Measurements from ENCODE around the gene PAX5.

The PAX5 gene

DNA sequence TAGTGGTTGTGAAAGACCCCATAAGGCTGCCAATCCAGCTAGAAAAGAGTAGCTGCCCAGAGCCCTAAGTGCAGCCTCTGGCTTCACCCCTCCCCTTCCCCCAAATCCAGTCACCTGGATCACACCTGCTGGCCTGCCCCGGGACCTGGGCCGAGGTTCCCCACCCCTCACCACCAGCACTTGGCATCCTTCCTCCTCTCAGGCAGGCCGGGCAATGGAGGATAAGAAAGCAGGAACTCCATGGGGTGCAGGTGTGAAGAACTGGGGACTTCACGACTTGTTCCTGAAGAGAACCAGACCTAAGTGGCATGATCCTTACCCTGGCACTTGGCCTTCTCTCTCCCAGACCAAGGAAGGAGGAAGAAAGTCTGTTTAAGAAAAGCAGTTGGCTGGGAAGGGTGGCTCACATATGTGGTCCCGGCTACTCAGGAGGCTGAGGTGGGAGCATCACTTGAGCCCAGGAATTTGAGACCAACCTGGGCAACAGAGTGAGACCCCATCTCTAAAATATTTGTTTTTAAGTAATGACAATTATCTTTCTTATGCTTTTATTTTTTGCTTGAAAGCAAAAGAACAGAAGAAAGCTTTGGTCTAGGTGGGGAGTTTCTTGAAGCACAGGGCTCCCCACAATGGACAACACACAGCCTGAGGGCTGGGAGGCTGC lies 131.1 kb downstream of the PAX5 start:
- TF ChIP-seq, protein P1, sequence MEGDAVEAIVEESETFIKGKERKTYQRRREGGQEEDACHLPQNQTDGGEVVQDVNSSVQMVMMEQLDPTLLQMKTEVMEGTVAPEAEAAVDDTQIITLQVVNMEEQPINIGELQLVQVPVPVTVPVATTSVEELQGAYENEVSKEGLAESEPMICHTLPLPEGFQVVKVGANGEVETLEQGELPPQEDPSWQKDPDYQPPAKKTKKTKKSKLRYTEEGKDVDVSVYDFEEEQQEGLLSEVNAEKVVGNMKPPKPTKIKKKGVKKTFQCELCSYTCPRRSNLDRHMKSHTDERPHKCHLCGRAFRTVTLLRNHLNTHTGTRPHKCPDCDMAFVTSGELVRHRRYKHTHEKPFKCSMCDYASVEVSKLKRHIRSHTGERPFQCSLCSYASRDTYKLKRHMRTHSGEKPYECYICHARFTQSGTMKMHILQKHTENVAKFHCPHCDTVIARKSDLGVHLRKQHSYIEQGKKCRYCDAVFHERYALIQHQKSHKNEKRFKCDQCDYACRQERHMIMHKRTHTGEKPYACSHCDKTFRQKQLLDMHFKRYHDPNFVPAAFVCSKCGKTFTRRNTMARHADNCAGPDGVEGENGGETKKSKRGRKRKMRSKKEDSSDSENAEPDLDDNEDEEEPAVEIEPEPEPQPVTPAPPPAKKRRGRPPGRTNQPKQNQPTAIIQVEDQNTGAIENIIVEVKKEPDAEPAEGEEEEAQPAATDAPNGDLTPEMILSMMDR (IDR thresholded peaks at IDR 0.05; ENCODE audit: extremely low read depth, missing control alignments) = no peak
- no peak for DNase-seq (ENCODE audit: low spot score)

DNA sequence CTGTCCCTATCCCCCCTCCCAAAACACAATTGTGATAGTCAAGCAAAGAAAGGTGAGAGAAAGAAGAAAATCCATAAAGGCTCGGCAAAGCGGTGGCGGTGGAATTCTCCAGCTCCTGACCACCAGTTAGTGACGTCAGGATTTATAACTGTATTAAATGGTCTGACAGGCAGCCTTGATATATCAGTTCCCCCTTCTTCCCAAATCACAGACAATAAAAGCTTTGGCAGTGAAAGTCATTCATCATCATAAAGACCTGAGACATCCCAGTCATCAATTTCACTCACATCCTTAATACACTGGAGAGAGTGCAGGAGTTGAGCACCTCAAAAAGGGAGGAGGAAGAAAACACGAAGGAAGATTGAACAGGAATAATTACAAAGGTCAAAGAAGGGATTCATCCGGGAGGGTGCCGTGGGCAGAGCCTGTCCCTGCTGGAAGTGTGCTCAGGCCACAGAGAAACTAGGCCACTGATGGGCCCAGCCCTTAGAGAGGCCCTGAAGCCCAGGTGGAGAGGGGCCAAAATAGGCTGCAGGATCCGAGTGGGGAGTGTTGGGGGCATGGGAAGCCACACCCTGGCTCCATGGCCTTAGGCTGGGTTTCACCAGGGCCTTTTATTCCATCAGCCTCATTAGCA lies 131.9 kb downstream of the PAX5 start:
- TF ChIP-seq, protein P1 (IDR thresholded peaks at IDR 0.05; ENCODE audit: extremely low read depth, missing control alignments) = no peak
- DNase-seq (ENCODE audit: low spot score) = no peak

DNA sequence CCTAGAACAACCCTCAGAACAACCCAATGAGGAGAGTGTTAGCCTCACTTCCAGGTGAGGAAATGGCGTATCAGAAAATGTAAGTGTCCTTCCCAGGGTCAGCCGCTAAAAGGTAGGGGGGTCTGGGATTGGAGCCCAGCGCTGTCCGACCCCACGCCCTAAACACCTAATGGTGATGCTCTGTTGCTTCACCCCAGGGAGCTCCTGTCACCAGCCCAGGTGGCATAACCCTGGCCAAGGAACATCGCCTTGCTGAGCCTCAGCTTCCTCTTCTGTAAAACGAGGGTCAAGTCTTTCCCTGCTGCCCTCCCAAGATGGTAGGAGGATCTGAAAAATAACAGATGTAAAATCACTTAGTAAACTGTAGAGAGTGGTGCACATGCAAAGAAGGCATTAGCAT lies 132.5 kb downstream of the PAX5 start:
- no peak for DNase-seq (ENCODE audit: low spot score)
- TF ChIP-seq, protein P1 (IDR thresholded peaks at IDR 0.05; ENCODE audit: extremely low read depth, missing control alignments) = no peak

DNA sequence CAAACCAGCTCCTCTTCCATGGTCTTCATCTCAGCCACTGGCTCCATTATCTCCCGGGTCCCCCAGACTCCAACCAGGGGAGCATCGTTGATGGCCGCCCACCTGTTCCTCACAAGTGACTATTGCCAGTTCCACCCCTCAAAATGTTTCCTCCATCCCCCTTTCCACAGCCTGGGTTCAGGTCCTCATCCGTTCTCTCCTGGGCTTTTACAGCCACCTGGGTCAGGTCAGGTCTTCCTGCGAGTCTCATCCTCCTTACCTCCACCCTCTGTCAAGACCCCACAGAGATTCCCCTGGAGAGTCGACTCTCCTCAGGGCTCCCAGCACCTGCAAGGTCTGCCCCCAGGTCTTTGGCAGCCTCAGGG lies 133.2 kb downstream of the PAX5 start:
- TF ChIP-seq, protein P1 (IDR thresholded peaks at IDR 0.05; ENCODE audit: extremely low read depth, missing control alignments) = no peak
- DNase-seq (ENCODE audit: low spot score) = no peak

DNA sequence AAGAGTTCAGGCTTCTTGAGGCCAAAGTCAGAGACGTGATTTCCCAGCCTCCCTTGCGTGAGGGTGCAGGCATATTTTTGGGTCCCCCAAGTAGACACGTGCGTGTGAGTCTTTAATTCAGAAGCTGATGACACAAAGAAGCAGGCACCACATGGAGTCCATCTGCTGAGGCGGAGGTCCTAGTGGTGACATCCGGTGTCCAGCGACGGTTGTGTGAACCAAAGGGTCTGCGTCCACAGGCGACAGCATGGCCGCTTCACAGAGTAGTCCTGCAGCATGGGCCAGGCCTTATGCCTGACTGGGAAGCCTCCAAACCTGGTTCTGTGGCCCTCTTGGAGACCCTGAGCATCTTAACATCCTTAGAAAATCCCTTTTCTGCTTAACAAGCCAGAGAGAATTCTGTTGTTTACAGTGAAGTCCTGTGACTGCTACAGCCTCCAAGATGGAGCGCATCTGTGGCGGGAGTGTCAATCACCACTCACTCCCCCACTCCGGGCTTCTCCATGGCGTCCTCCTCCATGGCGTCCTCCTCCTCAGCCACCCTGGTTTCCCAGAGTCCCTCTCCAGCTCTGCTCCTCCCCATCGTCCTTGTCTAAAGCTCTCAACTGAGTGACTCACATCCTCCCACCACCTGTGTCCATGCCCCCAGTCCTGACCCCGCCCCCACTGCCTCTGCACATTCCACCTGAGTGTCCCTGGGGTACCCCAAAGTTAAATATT lies 133.8 kb downstream of the PAX5 start:
- TF ChIP-seq, protein P1 (IDR thresholded peaks at IDR 0.05; ENCODE audit: extremely low read depth, missing control alignments) = no peak
- no peak for DNase-seq (ENCODE audit: low spot score)

DNA sequence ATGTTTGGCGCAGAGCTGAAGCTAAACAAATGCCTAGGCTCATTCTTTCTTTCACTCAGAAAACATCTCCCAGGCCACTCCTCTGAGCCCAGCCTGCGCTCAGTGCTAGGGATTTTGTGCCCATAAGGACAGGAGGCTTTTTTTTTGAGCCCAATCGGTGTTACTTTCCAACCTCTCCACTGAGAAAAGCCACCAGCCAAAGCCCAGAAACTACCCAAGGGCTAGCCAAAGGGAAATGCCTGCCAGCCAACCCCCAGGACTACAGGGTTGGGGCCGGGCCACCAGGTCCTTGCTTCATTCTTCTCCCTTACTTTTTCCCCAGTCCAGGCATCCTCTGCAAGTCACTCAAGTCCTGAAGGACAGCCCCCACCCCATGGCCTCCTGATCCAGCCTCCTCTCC lies 134.7 kb downstream of the PAX5 start:
- TF ChIP-seq, protein P1 (IDR thresholded peaks at IDR 0.05; ENCODE audit: extremely low read depth, missing control alignments) = no peak
- DNase-seq (ENCODE audit: low spot score) = no peak

DNA sequence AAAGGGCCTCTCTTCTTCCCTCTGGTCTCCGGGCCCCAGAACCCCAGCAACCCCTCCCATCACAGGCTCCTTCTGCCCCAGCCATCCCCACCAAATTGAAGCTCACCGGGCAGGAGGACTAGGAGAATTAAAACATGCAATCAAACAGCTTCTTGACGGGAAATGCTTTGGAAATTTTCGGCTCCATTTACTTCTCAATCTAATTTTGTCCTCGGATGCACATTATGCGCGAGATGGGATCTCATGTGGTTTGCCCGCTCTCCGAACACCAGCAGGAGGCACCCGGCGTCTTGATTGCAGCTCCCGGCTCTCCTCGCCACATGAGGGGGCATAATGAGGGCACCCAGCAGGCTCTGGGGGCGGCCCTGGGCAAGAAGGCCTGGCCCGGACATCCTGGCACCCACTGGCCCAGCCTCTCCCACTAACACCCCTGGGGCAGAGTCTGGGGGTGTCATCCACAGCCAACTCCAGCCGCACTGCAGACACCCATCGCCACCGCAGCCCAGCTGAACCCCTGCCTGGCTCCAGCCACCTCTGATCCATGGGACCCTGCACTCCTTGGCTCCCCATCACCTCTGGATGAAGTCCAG lies 135.5 kb downstream of the PAX5 start:
- no peak for DNase-seq (ENCODE audit: low spot score)
- TF ChIP-seq, protein P1 (IDR thresholded peaks at IDR 0.05; ENCODE audit: extremely low read depth, missing control alignments) = no peak

Measured in GM20000 (cell line).